ENCODE data around the gene CRIM1. TPM values are rescaled to one million over a fixed set of nuclear protein-coding genes. Genes with fewer than 3 reads are reported as not detected.

CRIM1 gene
- total and polyA plus RNA-seq, 12 donors = 14.1 to 83.6 (median 54.8) TPM

DNA sequence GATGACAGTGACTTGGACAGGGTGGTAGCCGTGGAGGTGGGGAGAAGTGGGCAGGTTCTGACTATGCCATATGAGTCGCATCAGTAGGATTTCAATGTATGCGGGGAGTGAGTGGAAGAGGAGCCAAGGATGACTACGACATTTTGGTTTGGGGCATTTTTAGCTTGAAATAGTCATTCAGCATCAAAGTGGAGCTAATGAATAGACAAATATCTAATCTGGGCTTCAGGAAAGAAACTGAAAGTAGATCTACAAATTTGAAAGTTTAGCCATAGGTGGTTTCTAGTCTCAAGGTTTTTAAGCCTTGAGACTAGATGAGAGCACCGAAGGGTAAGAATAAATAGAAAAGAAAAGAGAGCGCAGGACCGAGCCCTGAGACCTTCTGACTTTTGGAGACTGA, 184.1 kb downstream of the CRIM1 start:
- DNase-seq (no peak), ATAC-seq (no peak)
- WGBS, 2 donors = 96 to 98% methylated on average over 7 of the region's 7 CpGs
- intact Hi-C loops (cut with DNase I) = loop anchor here in 4 of 10 donors (5.0 to 10.0 kb wide), 2 partner anchors 123 to 125 kb away; no protein-coding TSS in a partner anchor
- H3K27ac ChIP-seq = no peak overlapping the region
- no peak overlapping the region for H3K4me3 ChIP-seq
- H3K27me3 ChIP-seq = no peaks in the 10 kb centered on the region
- H3K4me1 ChIP-seq = peaks cover 0 to 36% (median 19%) of the 10 kb centered on the region in 9 donors
- H3K9me3 ChIP-seq = no peaks in the 10 kb centered on the region
- TF ChIP-seq, protein P1, sequence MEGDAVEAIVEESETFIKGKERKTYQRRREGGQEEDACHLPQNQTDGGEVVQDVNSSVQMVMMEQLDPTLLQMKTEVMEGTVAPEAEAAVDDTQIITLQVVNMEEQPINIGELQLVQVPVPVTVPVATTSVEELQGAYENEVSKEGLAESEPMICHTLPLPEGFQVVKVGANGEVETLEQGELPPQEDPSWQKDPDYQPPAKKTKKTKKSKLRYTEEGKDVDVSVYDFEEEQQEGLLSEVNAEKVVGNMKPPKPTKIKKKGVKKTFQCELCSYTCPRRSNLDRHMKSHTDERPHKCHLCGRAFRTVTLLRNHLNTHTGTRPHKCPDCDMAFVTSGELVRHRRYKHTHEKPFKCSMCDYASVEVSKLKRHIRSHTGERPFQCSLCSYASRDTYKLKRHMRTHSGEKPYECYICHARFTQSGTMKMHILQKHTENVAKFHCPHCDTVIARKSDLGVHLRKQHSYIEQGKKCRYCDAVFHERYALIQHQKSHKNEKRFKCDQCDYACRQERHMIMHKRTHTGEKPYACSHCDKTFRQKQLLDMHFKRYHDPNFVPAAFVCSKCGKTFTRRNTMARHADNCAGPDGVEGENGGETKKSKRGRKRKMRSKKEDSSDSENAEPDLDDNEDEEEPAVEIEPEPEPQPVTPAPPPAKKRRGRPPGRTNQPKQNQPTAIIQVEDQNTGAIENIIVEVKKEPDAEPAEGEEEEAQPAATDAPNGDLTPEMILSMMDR (IDR thresholded peaks at IDR 0.05) = no peak
- peaks cover 0 to 91% (median 25%) of the 10 kb centered on the region in 9 donors for H3K36me3 ChIP-seq

DNA sequence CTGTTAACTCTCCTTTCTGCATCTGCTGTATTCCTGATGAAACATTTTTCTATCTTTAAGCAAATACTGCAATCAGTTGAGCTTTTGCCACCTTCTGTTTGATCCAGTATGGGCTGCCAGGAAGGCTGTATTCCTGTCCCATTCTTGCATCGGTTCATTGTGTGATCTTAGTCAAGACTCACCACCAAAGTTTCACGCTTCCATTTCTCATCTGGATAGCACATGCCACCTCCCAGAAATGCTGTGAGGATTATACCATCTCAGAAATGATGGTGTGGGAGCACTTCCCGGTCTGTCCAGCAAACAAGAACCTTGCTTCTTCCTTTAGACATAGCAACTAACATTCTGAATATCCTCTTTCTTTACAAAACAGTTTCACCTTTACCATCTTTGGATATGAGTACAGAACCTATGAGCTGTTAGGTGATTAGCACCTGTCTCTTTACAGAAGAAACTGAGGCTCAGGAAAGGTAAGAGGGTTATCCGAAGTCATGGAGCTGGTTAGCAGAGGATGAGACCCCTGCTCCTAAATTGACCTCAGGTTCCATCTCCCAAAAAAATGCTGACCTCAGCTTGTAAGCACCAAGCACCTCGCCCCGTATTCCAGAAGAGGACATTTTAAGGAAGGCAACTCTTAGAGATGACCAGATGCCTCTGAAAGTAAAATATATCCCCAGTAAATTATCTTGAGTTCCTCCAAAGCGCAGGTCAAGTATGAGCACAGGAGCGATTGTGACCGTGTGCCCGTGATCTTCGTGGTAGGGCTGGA, 185.6 kb downstream of the CRIM1 start:
- TF ChIP-seq, protein P1 (IDR thresholded peaks at IDR 0.05) = no peak
- no peaks in the 10 kb centered on the region for H3K27me3 ChIP-seq
- ATAC-seq (no peak), DNase-seq (no peak)
- no peaks in the 10 kb centered on the region for H3K9me3 ChIP-seq
- peak overlapping the region in 6 of 10 donors; percentile 46 to 78 (median 72) for H3K27ac ChIP-seq
- intact Hi-C loops (cut with DNase I) = loop anchor here in 2 of 10 donors (5.0 to 10.0 kb wide), 2 partner anchors 121 to 124 kb away; no protein-coding TSS in a partner anchor
- no peak overlapping the region for H3K4me3 ChIP-seq
- peaks cover 0 to 99% (median 30%) of the 10 kb centered on the region in 9 donors for H3K36me3 ChIP-seq
- H3K4me1 ChIP-seq = peaks cover 0 to 36% (median 19%) of the 10 kb centered on the region in 9 donors
- 85 to 86% methylated on average over 11 of the region's 11 CpGs for WGBS, 2 donors

GRCh38 chr2:36541891-36542595, 186.5 kb downstream of the CRIM1 start:
- no peak overlapping the region for H3K4me3 ChIP-seq
- H3K4me1 ChIP-seq = peaks cover 0 to 36% (median 19%) of the 10 kb centered on the region in 9 donors
- H3K9me3 ChIP-seq = no peaks in the 10 kb centered on the region
- TF ChIP-seq, protein P1 (IDR thresholded peaks at IDR 0.05) = no peak
- H3K36me3 ChIP-seq = peaks cover 0 to 100% (median 32%) of the 10 kb centered on the region in 9 donors
- ATAC-seq (peak; percentile 34 to 89 (median 76)), DNase-seq (peak in 1 of 2 donors; percentile 30)
- H3K27me3 ChIP-seq = no peaks in the 10 kb centered on the region
- intact Hi-C loops (cut with DNase I) = loop anchor here in 2 of 10 donors (5.0 to 10.0 kb wide), 2 partner anchors 120 to 123 kb away; no protein-coding TSS in a partner anchor
- 54 to 56% methylated on average over 4 of the region's 4 CpGs for WGBS, 2 donors
- H3K27ac ChIP-seq = peak overlapping the region in 7 of 10 donors; percentile 36 to 78 (median 72)

DNA sequence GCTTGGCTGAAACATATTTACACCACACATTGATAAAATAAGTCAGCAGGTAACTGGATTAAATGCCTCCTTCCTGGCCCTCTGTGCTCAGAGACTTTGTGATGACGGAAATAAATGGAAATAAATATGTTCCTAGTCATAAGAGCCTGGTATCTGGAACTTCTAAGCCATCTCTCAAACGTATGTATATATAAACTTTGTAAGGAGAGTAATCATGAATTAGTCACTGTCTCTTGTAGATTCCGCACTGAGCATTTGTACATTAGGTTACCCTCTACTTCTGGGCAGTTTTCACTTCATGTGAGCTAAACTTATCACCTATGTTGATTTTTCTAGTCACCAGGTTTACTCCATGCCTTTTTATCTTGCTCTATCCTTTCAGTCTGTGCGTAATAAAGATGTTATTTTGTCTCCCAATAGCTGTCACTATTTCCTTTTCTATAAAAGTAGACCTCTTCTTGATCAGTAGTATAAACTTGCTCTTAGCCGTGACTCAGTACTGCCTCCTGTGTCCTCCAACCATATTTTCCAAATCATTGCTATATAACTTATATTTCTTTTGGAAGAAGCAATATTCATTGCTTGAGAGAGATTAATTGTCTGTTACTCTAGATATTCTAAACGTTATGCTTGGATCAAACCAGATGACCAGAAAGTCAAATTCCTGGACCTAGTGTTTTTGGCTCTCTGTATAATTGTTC, 189.2 kb downstream of the CRIM1 start:
- Histone ChIP-seq H3K27ac (no peak overlapping the region), H3K27me3 (no peaks in the 10 kb centered on the region), H3K4me1 (peaks cover 0 to 31% (median 17%) of the 10 kb centered on the region in 9 donors), H3K9me3 (no peaks in the 10 kb centered on the region), H3K4me3 (no peak overlapping the region), H3K36me3 (peaks cover 0 to 100% (median 29%) of the 10 kb centered on the region in 9 donors)
- intact Hi-C loops (cut with DNase I) = loop anchor here in 2 of 10 donors (5.0 to 10.0 kb wide), 2 partner anchors 118 to 120 kb away; no protein-coding TSS in a partner anchor
- TF ChIP-seq, protein P1 (IDR thresholded peaks at IDR 0.05) = peak in 1 of 9 donors; percentile 5
- DNase-seq (no peak), ATAC-seq (no peak)
- WGBS, 2 donors = 89 to 93% methylated on average over 6 of the region's 6 CpGs
